GM19238 (cell line): ENCODE measurements around the gene ACTL8.
A peak's percentile ranks its signal among the peaks of the same experiment; 100 is the strongest.

Experiments used
- DNase-seq: peaks from one replicate; pipeline ENCODE4 v3.0.0; 2011; ENCODE audit warnings: low spot score; ENCODE audit not compliant: insufficient read length

ACTL8 gene

GRCh38 chr1:17802164-17802563, 47.0 kb downstream of the ACTL8 start:
- DNase-seq: no peak

- DNase-seq: no peak
These were observed 47.8 kb downstream of the ACTL8 start for GRCh38 chr1:17802945-17803344.

GRCh38 chr1:17805869-17806684, 50.9 kb downstream of the ACTL8 start:
- DNase-seq: no peak

GRCh38 chr1:17808816-17809215, 53.7 kb downstream of the ACTL8 start:
- no peak for DNase-seq

- DNase-seq: no peak
These were observed 55.5 kb downstream of the ACTL8 start for GRCh38 chr1:17810668-17811067.

GRCh38 chr1:17816511-17816910, 61.4 kb downstream of the ACTL8 start:
- no peak for DNase-seq

- no peak for DNase-seq
These were observed 64.1 kb downstream of the ACTL8 start for GRCh38 chr1:17819129-17819802.

- DNase-seq: no peak
These were observed 65.1 kb downstream of the ACTL8 start for GRCh38 chr1:17820198-17820597.

- no peak for DNase-seq
These were observed 67.8 kb downstream of the ACTL8 start for GRCh38 chr1:17822741-17823426.

GRCh38 chr1:17825273-17826164, 70.4 kb downstream of the ACTL8 start:
- DNase-seq: no peak

- DNase-seq: peak; percentile 18
These were observed 71.0 kb downstream of the ACTL8 start for GRCh38 chr1:17826165-17826488.

- no peak for DNase-seq
These were observed 73.9 kb downstream of the ACTL8 start for GRCh38 chr1:17828991-17829390.

- no peak for DNase-seq
These were observed 74.4 kb downstream of the ACTL8 start for GRCh38 chr1:17829579-17829978.

GRCh38 chr1:17831597-17831996, 76.5 kb downstream of the ACTL8 start:
- no peak for DNase-seq

GRCh38 chr1:17833661-17834501, 78.7 kb downstream of the ACTL8 start:
- no peak for DNase-seq

- no peak for DNase-seq
These were observed 79.5 kb downstream of the ACTL8 start for GRCh38 chr1:17834561-17835100.

- no peak for DNase-seq
These were observed 82.3 kb downstream of the ACTL8 start for GRCh38 chr1:17837233-17838030.

GRCh38 chr1:17839641-17840196, 84.6 kb downstream of the ACTL8 start:
- no peak for DNase-seq

GRCh38 chr1:17841944-17842343, 86.8 kb downstream of the ACTL8 start:
- no peak for DNase-seq
